Endothelial cell of umbilical vein (primary cell): Measurements from ENCODE around the gene PSMD13. TPM values are rescaled to one million over a fixed set of nuclear protein-coding genes. Genes with fewer than 3 reads are reported as not detected.

ENCODE experiments used
- BruUV-seq: library from RNA; stranded (reverse); fragments of 400-500 nt; replicated peaks from 2 replicates; lab custom pipeline; 2021; lab: Mats Ljungman, UMichigan
- CTCF ChIA-PET: fragments of 300-600, 350-600 bp; sonication (Branson Sonifier 250); formaldehyde crosslinking; loops from one replicate; lab custom pipeline; 2021; ENCODE audit warnings: antibody characterized with exemption, inconsistent platforms; lab: Charles Lee
- POLR2A ChIA-PET: fragments of 300-600, 350-600 bp; sonication (Branson Sonifier 250); formaldehyde crosslinking; loops from one replicate; lab custom pipeline; 2021; ENCODE audit warnings: antibody characterized with exemption, inconsistent platforms; lab: Charles Lee
- DNase-seq: peaks from one replicate; pipeline ENCODE4 v3.0.0-alpha.2; 2011; ENCODE audit warnings: low read depth, low spot score
- FAIRE-seq: peaks from 2 replicates; lab custom pipeline; 2011; peaks lifted over from hg19 to GRCh38; lab: Jason Lieb, UNC
- H2AFZ ChIP-seq: 2 replicates; pipeline ENCODE4 v1.6.0; 2012; ENCODE audit warnings: low read depth, low read length, control low read depth, inconsistent platforms
- H3K27ac ChIP-seq: 2 replicates; pipeline ENCODE4 v1.5.1; 2011; ENCODE audit warnings: low read depth, mild to moderate bottlenecking, control low read depth, low read length, moderate library complexity; ENCODE audit not compliant: insufficient read depth
- H3K27me3 ChIP-seq, 2 experiments: 2 replicates each; pipeline versions ENCODE4 v1.6.0 to v1.6.1; 2011; ENCODE audit warnings: low read length in 2 of 2, mixed read lengths in 1 of 2; ENCODE audit not compliant: control insufficient read depth in 2 of 2, insufficient read depth in 2 of 2
- H3K36me3 ChIP-seq, 2 experiments: 2 replicates in 1 of 2; 3 replicates in 1 of 2; pipeline ENCODE4 v1.5.1; 2011; ENCODE audit warnings: low read length in 2 of 2, mild to moderate bottlenecking in 1 of 2, moderate library complexity in 1 of 2; ENCODE audit not compliant: control insufficient read depth in 2 of 2, insufficient read depth in 2 of 2; ENCODE audit errors: extremely low read depth in 1 of 2
- H3K4me1 ChIP-seq: 3 replicates; pipeline ENCODE4 v1.5.1; 2011; ENCODE audit warnings: mild to moderate bottlenecking, low read length; ENCODE audit not compliant: control insufficient read depth, insufficient read depth; ENCODE audit errors: extremely low read depth
- H3K4me2 ChIP-seq: 2 replicates; pipeline ENCODE4 v1.6.1; 2011; ENCODE audit warnings: low read length, control low read depth, mixed read lengths; ENCODE audit not compliant: insufficient read depth
- H3K4me3 ChIP-seq, 3 experiments: fragments of 200-600 bp in 1 of 3; sonication (generic), shearing (Covaris generic) in 1 of 3; replicated peaks in 1 of 3; 2 replicates each; pipeline ENCODE4 v1.5.1; 2011 to 2016; ENCODE audit warnings: control low read depth in 3 of 3, low read length in 3 of 3, mild to moderate bottlenecking in 2 of 3, inconsistent platforms in 1 of 3, low read depth in 1 of 3, moderate library complexity in 1 of 3; ENCODE audit not compliant: insufficient read depth in 1 of 3
- H3K79me2 ChIP-seq: 2 replicates; pipeline ENCODE4 v1.6.0; 2012; ENCODE audit warnings: low read length, inconsistent platforms; ENCODE audit not compliant: control insufficient read depth, insufficient read depth
- H3K9ac ChIP-seq: replicated peaks from 2 replicates; pipeline ENCODE3; 2011; ENCODE audit warnings: low read length, control low read depth; ENCODE audit not compliant: insufficient read depth; ENCODE audit errors: extremely low read depth
- H3K9me1 ChIP-seq: replicated peaks from 3 replicates; pipeline ENCODE4 v1.6.0; 2011; ENCODE audit warnings: mild to moderate bottlenecking, low read length; ENCODE audit not compliant: control insufficient read depth, insufficient read depth; ENCODE audit errors: extremely low read depth
- H3K9me3 ChIP-seq: replicated peaks from 2 replicates; pipeline ENCODE4 v1.5.1; 2012; ENCODE audit warnings: low read length, inconsistent platforms; ENCODE audit not compliant: control insufficient read depth, insufficient read depth
- H4K20me1 ChIP-seq: replicated peaks from 2 replicates; pipeline ENCODE3; 2011; ENCODE audit warnings: mild to moderate bottlenecking, low read length; ENCODE audit not compliant: control insufficient read depth, insufficient read depth; ENCODE audit errors: extremely low read depth
- CTCF ChIP-seq, 2 donors: IDR thresholded peaks; 1 replicate in 1 of 2; 2 replicates in 1 of 2; pipeline ENCODE4 v1.5.1; 2011; ENCODE audit warnings: low read length in 2 of 2, mild to moderate bottlenecking in 2 of 2, moderate library complexity in 2 of 2, control low read depth in 1 of 2, inconsistent platforms in 1 of 2, low read depth in 1 of 2; ENCODE audit not compliant: insufficient read depth in 1 of 2; ENCODE audit errors: extremely low read depth in 1 of 2
- EZH2 ChIP-seq: IDR thresholded peaks from 2 replicates; pipeline ENCODE4 v1.6.1; 2012; ENCODE audit warnings: borderline replicate concordance, low read depth, mild to moderate bottlenecking, moderate library complexity, low read length, inconsistent platforms; ENCODE audit not compliant: severe bottlenecking
- FOS ChIP-seq: IDR thresholded peaks from 2 replicates; pipeline ENCODE4 v1.6.1; 2011; ENCODE audit warnings: mild to moderate bottlenecking, low read length, moderate library complexity, borderline replicate concordance; ENCODE audit not compliant: insufficient read depth
- GATA2 ChIP-seq: IDR thresholded peaks from 2 replicates; pipeline ENCODE4 v1.7.0; 2011; ENCODE audit warnings: low read depth, mild to moderate bottlenecking, moderate library complexity, mixed read lengths, low read length; ENCODE audit not compliant: insufficient read length, insufficient read depth
- JUN ChIP-seq: IDR thresholded peaks from 2 replicates; pipeline ENCODE4 v1.6.1; 2011; ENCODE audit warnings: borderline replicate concordance, low read depth; ENCODE audit not compliant: insufficient read length, insufficient read depth
- MAX ChIP-seq: IDR thresholded peaks from 2 replicates; pipeline ENCODE4 v1.6.1; 2011; ENCODE audit not compliant: insufficient read depth, insufficient read length
- MYC ChIP-seq: IDR thresholded peaks from one replicate; pipeline ENCODE4 v1.6.1; 2011; ENCODE audit warnings: mild to moderate bottlenecking, low read depth, low read length
- POLR2A ChIP-seq: IDR thresholded peaks from 2 replicates; pipeline ENCODE4 v1.6.1; 2012; ENCODE audit warnings: low read depth, mild to moderate bottlenecking, control low read depth, low read length
- POLR2AphosphoS5 ChIP-seq: IDR thresholded peaks from 2 replicates; pipeline ENCODE4 v1.6.1; 2012; ENCODE audit warnings: low read depth, mild to moderate bottlenecking, control low read depth, low read length, moderate library complexity; ENCODE audit not compliant: insufficient read depth
- dilution Hi-C: fragments of 300-500 bp; cut with MboI; formaldehyde crosslinking; loops from one replicate; pipeline ENCODE4 v1.15.0; 2019; ENCODE audit warnings: low sequenced_read_pairs; ENCODE audit not compliant: extremely low pct_ligation_motif_present
- intact Hi-C: fragments of 100-400 bp; cut with micrococcal nuclease; formaldehyde crosslinking; loops from one replicate; pipeline ENCODE4 v1.10.0; 2022
- polyA plus RNA-seq, 4 experiments: library from polyadenylated mRNA; depleted of rRNA in 3 of 4; stranded (reverse) in 3 of 4; unstranded in 1 of 4; fragments of >200 nt; gene quantifications; 2 replicates each; pipeline versions ENCODE4 v1.2.1 to v1.2.3, GENCODE V29; 2011 to 2012; ENCODE audit warnings: missing spikeins in 1 of 4
- total RNA-seq: library from RNA; stranded (reverse); gene quantifications from 2 replicates; pipeline ENCODE4 v1.2.3, GENCODE V29; 2021

The PSMD13 gene
- total and polyA plus RNA-seq, 2 donors (not counting 3 experiments of a cell fraction or from before 2014, with no cell fraction given), result 168 to 214 TPM

GRCh38 chr11:261624-262023 is 24.8 kb downstream of the PSMD13 start:
- no TSS peak for BruUV-seq

More at GRCh38 chr11:261624-262023, 24.8 kb downstream of the PSMD13 start:
- Histone ChIP-seq H3K9ac (no peak overlapping the region), H3K79me2 (no peaks in the 10 kb centered on the region), H3K36me3 (no peaks in the 10 kb centered on the region), H3K27ac (no peak overlapping the region), H3K27me3 (no peaks in the 10 kb centered on the region), H3K4me2 (no peak overlapping the region), H3K9me1 (no peaks in the 10 kb centered on the region), H2AFZ (no peak overlapping the region), H3K4me3 (no peak overlapping the region), H3K4me1 (no peaks in the 10 kb centered on the region), H4K20me1 (no peaks in the 10 kb centered on the region), H3K9me3 (no peaks in the 10 kb centered on the region)
- dilution Hi-C loops (no loop called here), intact Hi-C loops (no loop called here)
- FAIRE-seq (no peak), DNase-seq (no peak)
- ChIA-PET CTCF (interaction anchor here (1.3 to 2.3 kb wide), 2 partner anchors 11 to 23 kb away, joined by 3 to 19 read pairs; no protein-coding TSS in a partner anchor), POLR2A (no interaction called here)
- TF ChIP-seq FOS, result no peak
- no peak for TF ChIP-seq MYC
- no peak for TF ChIP-seq POLR2AphosphoS5
- no peak for TF ChIP-seq MAX
- no peak for TF ChIP-seq JUN
- no peak for TF ChIP-seq EZH2
- TF ChIP-seq GATA2, result no peak
- no peak for TF ChIP-seq POLR2A
- TF ChIP-seq CTCF (IDR thresholded peaks at IDR 0.05; ENCODE audit: extremely low read depth in 1 of 2, insufficient read depth in 1 of 2, low read depth in 1 of 2, low read length in 2 of 2), result no peak
